ENCODE data around the gene EFCAB12. TPM values are rescaled to one million over a fixed set of nuclear protein-coding genes. Genes with fewer than 3 reads are reported as not detected.
"Not testable (repeated sequence)": the region's sequence is repeated elsewhere in the genome, so short reads cannot be mapped to it uniquely, and the experiment has no call there.

Gene EFCAB12
- polyA plus RNA-seq, 3 donors, result 4.2 to 6.9 (median 5.7) TPM

DNA sequence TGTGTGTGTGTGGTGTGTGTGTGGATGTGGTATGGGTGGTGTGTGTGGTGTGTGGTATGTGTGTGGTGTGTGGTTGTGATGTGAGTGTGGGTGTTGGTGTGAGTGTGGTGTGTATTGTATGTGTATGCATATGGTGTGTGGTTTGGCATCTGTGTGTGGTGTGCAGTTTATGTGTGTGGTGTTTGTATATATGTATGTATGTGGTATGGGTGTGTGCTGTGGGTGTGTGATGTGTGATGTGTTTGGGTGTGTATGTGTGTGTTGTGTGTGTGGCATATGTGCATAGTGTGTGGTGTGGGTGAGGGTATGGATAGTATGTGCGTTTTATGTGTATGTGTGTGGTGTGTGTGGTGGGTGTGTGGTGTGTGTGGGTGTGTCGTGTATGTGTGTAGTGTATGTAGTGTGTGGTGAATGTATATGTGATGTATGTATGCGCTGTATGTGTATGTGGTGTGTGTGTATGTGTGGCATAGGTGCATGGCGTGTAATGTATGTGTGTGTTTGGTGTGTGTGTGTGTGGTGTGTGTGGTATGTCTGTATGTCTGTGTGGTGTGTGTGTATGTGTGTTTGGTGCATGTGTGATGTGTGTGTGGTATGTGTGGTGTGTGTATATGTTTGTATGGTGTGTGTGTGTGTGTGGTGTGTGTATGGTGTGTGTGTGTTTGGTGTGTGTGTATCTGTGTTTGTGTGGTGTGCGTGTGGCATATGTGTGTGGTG lies 58.0 kb downstream of the EFCAB12 start:
- no peak for DNase-seq

DNA sequence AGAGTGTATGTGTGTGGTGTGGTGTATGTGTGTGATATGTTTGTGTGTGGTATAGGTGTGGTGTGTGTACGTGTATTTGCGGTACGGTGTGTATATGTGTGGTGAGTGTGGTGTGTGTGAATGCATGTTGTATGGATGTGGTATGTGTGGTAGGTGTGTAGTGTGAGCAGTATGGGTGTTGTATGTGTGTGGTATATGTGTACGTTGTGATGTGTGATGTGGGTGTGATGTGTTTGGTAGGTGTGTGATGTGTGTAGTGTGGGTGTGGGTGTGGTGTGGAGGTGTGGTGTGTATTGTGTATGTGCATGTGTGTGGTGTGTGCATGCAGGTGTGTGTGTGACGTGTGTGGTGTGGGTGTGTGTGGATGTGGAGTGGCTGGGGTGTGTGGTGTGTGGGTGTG lies 58.7 kb downstream of the EFCAB12 start:
- no peak for DNase-seq

DNA sequence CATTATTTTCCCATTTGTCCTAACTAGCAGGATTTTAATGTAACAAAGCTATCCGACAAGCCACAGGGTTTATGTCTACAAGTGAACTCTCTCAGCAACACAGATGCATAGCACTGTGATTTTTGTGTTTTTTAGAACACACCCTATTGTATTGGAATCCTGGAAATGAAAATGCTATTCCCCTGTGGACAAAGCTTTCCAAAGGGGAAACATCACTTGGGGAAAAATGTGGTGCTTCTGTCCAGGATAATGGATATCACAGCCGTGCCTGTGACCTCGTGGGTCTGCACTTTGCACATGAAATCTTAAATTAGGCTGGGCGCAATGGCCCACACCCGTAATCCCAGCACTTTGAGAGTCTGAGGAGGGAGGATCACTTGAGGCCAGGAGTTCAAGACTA lies 60.6 kb downstream of the EFCAB12 start:
- no peak for DNase-seq

DNA sequence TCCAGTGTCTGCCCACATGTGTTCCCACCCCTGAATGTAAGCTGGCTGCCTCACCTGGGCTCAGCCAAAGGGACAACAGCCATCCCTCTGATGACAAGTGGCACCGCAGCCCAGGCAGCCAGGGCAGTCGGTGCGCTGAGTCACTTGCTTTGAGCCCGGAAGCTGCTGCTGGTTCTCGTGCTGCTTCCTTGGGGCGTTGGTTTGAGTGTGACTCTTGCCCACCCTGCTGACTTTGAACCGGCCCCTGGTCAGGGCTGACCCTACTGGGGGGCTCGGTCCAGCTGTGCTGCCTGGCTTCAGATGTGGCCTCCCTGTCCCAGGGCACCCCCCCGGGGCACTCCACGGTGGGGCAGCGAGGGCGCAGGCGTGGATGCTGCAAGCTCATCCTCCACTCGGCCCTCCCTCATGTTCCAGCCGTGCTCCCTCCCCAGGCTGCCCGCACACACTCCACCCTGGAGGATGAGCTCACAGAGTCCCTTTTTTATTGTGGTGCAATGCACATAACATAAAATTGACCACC lies 62.1 kb downstream of the EFCAB12 start:
- no peak for DNase-seq

DNA sequence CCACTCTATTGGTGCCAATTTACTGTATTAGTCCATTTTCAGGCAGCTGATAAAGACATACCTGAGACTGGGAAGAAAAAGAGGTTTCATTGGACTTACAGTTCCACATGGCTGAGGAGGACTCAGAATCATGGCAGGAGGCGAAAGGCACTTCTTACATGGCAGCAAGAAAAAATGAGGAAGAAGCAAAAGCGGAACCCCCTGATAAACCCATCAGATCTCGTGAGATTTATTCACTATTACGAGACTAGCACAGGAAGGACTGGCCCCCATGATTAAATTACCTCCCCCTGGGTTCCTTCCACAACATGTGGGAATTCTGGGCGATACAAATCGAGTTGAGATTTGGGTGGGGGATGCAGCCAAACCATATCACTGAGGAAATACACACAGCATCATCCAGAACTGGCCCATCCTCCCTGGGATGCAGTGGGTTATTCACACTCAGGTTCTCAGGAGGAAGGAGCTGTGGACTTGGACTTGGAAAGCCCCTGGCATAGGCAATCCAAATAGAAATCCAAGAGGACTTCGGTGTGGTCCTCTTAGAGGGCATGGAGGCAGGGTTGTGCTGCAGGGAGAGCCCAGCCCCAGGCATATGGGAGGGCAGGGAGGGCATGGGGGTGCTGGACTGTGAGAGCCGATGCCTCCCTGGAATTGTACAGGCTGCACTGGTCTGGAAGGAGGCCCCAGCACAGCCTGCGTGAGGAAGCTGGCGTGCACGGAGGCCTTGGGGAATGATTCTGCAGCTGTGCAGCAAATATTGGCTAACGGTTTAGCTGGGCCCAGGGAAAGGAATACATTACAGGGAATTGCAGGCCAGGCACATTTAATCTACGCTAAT lies 62.9 kb downstream of the EFCAB12 start:
- DNase-seq, result no peak

DNA sequence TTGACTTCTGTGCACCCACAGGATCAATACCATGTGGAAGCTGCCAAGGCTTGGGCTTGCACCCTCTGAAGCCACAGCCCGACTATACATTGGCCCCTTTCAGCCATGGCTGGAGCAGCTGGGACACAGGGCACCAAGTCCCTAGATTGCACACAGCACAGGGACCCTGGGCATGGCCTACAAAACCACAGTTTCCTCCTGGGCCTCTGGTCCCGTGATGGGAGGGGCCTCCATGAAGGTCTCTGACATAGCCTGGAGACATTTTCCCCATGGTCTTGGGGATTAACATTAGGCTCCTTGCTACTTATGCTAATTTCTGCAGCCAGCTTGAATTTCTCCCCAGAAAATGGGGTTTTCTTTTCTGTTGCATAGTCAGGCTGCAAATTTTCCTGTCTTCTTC lies 63.6 kb downstream of the EFCAB12 start:
- not testable (repeated sequence) for DNase-seq

DNA sequence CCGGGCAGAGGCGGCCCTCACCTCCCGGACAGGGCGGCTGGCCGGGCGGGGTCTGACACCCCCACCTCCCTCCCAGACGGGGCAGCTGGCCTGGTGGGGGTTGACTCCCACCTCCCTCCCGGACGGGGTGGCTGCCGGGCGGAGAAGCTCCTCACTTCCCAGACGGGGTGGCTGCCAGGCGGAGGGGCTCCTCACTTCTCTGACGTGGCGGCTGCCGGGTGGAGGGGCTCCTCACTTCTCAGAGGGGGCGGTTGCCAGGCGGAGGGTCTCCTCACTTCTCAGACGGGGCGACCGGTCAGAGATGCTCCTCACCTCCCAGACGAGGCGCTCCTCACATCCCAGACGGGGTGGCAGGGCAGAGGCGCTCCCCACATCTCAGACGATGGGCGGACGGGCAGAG lies 65.1 kb downstream of the EFCAB12 start:
- DNase-seq, result not testable (repeated sequence)

DNA sequence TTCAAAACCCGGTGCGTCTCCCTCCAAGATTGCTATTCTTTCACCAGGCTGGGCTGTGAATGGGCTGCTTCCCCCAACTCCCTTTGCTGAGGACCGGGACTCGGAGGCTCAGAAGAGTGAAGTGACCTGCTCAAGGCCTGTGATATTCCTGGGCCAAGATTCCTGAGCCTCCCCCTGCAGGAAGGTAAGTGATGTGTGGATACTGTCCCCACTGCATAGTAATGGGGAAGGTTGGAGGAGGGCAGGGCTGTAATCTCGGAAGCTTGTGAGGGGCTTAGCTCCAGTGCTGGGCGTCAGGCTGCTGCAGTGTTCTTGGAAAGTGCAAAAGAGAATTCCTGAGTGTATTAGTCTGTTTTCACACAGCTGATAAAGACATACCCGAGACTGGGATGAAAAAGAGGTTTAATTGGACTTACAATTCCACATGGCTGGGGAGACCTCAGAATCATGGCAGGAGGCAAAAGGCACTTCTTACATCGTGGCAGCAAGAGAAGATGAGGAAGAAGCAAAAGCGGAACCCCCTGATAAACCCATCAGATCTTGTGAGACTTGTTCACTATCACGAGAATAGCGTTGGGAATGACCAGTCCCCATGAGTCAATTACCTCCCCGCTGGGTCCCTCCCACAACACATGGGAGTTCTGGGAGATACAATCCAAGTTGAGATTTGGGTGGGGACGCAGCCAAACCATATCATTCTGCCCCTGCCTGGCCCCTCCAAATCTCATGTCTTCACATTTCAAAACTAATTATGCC lies 67.6 kb downstream of the EFCAB12 start:
- DNase-seq, result no peak

DNA sequence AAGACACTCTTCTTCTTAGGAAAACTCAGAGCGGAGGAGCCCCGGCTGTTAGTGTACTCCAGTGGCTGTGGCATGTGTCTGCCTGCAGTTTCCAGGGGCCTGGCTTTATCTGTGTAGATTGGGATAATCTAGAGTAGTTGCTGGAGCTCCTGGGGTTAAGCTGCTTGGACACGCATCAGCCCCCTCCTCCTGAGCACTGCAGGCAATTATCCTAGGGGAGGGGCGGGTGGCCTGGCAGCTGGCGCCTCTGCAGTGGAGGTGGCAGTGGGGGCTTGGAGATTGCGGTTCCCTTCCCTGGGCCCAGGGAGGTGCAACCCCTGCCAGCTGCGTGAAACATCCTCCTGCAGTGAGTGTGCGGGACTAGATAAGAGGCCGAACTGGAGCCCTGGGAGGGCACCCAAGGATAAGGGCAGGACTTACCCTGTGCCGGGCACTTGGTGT lies 68.2 kb downstream of the EFCAB12 start:
- no peak for DNase-seq

DNA sequence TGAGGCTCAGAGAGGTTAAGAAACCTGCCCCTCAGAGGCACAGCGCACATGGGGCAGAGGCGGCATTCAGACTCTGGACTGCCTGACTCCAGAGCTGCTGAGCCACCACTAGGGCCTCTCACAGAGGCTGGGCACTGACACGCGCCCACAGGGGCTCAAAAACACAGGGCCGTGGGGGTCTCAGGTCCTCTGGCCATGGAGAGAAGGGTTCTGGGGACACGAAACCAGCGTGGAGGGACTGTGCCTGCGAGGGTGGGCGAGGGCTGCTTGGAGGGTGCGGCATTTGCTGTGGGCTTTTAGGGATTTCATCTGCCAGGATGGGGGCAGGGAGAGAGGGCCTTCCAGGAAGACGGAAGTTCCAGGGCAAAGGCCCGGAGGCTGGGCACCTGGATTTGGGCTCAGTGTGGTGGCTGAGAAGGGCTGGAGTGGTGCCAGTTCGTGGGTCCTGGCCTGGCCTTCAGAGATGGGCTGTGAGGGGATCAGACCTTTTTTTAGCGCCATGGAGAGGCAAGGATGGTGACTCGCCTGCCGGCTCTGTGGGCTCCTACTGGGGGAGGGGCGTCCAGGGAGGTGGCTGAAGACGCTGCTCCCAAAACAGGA lies 69.6 kb downstream of the EFCAB12 start:
- no peak for DNase-seq

DNA sequence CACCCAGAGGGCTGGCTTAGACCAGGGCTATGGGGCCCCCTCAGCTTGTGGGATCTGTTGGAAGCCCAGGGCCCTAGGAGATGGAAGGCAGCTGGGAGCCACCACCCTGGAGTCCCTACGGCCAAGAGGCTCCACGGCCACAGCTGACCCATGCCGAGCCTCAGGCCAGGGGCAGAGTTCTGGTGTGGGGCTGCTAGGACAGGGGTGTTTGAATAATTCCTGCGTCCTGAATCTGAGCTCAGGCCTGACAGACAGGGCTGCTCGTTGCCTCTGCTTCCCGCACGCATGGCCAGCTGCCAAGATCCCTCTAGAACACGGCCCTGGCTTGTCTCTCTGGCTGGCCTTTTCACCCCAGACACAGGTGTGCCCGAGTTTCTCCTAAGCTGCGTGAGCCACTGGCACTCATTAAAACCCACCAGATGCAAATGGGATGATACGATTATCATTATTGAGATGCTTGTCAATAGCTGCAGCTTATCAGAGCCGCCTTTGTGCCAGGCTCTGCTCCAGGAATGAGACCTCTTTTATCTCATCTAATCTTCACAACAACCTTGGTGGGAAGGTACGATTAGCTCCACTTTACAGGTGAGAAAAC lies 70.2 kb downstream of the EFCAB12 start:
- no peak for DNase-seq

DNA sequence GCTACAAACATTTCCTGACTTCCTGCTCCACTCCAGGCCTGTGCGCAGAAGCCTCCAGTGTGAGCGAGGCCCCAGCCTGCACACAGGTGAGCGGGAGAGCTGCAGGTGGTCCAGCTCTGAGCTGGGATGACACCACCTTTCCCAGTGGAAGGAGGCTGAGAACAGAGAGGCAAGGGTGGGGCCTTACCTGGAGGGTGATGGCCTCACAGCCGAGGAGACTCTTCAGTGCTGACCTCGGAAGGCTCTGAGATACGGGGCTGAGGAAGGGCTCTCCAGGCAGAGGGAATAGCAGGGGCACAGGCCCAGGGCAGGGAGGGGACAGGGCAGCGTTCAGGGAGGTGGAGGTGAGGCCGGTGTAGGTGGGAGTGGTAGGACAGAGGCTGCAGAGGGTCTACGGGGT lies 70.8 kb downstream of the EFCAB12 start:
- DNase-seq, result no peak

DNA sequence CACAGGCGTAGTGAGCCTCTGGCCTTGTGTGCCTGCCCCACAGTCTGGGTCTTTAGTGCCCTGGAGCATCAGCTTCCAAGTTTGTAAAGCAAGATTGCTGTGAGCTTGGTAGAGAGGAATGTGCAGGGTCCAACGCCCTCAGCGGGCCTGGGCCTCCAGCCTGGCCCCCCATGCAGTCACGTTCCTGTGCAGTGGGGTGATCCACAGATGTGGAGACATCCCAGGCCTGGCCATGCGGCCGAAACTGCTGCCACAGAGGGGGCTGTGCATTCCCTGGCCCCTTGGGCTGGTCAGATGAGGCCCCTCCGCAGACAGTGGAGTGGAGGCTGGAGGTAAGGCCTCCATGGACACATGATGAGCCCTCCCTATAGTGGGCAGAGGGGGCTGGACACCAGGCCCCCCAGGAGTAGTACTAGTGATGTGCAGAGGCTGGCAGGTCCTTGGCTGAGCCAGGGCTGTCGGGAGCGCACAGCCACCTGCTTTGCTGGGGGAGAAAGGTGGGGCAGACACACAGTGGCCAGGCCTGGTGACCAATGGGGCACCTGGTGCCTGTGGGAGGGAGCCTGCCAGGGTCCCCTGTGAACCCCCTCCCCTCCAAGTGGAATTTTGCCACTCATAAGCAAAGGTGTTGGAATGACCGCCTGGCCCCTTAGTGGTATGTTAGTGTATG lies 71.5 kb downstream of the EFCAB12 start:
- no peak for DNase-seq

DNA sequence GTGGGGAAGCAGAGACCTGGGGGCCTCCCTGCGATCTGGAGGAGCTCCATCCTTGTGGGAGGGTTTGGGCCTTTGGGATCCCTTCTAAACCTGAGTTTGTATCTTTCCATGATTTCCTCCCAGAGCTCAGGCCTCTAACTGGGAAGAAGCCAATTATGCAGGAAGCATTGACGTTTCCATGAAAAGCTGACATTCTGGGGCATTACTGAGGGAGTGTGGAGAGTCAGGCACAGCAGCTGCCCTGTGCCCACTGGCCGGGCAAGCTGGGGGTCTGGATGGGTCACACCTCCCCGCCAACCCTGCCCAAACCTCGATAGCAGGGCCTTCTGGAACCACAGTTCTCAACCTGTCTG lies 74.9 kb downstream of the EFCAB12 start:
- DNase-seq, result no peak

DNA sequence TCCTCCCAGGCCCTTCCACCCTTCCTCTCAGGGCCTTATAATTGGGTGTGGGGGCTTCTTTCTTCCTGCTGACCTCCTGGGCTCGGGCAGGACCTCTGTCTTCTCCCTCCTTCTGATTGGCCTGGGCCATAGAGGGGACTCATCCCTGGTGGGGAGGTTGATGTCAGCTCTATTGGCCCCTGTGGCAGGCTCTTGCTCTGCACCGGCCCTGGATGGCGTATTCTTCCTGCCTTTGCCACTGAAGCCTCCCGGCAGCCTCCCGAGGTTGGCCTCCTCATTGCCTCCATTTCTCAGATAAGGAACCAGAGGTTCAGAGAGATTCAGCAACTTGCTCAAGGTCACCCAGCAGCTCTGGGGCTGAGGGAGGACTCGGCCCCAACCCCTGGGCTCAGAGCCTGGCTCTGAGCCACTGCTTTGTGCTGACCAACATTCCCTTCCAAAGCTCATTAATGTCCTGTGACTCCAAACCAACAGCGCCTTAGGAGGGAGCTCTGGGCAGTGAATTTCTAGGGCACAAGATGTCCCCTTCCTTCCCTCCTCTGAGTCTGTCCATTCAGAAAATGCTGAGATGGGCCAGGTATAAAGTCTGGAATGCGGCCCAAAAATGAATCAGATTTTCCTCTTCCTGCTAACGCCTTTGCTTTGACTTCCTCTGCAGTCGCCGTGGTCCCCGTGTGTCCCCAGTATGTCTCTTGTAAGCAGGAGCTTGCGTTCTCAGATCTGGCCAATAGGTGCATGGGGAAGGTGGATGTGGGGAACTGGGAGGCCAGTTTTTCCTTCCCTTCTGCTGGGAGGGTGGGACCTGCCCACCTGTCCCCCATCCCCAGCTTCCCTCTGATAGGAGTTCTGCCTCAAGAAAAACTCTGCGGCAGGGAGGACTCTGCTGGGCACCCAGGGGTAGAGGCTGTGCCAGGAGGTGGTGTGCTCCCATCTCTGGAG lies 75.5 kb downstream of the EFCAB12 start:
- no peak for DNase-seq

DNA sequence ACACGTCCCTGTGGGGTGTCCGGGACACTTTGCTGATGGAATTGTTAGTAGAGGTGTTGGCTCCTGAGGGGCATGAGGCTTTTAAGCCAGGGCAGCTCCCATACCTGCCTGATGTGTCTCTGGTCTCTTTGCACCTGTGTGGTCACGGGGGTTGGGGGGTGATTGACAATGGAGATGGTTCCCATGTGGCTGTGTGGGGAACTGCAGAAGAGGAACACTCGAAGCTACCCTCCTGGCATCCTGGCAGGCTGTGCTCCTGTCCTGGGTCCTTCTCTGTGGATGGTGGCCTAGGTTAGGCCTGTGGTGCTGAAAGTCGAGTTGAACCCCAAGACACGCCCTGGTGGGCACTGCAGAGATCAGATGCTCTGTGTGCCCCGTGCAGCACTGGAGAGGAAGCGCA lies 76.4 kb downstream of the EFCAB12 start:
- no peak for DNase-seq

Measured in renal pelvis (tissue), 4 donors.